NCI-H2196 treated with DMSO at 0.1 percent for 48 hours (cell line): Measurements from ENCODE around the gene MAP3K8.

Source experiments
- DNase-seq: peaks from one replicate; lab custom pipeline; 2025; ENCODE audit not compliant: unreplicated experiment; lab: John Stamatoyannopoulos, UW

The MAP3K8 gene

GRCh38 chr10:30433730-30434272 is at the start of gene MAP3K8:
MAP3K8 (plus strand) TSS chr10:30434184; CDS start chr10:30438939, 4,755 bp downstream.
- no peak for DNase-seq

GRCh38 chr10:30384701-30385201 is 49.2 kb upstream of the MAP3K8 start:
- no peak for DNase-seq

- DNase-seq: no peak
Measured at GRCh38 chr10:30386801-30387588, 47.0 kb upstream of the MAP3K8 start.

GRCh38 chr10:30387646-30388243 is 46.2 kb upstream of the MAP3K8 start:
- DNase-seq: no peak

- no peak for DNase-seq
Measured at GRCh38 chr10:30389543-30389942, 44.4 kb upstream of the MAP3K8 start.

GRCh38 chr10:30390207-30390606 is 43.8 kb upstream of the MAP3K8 start:
- no peak for DNase-seq

- DNase-seq: no peak
Measured at GRCh38 chr10:30391266-30391665, 42.7 kb upstream of the MAP3K8 start.

GRCh38 chr10:30392564-30392990 is 41.4 kb upstream of the MAP3K8 start:
- peak; percentile 34 for DNase-seq

GRCh38 chr10:30396293-30396692 is 37.7 kb upstream of the MAP3K8 start:
- DNase-seq: no peak

- no peak for DNase-seq
Measured at GRCh38 chr10:30396698-30397097, 37.3 kb upstream of the MAP3K8 start.

GRCh38 chr10:30398193-30398592 is 35.8 kb upstream of the MAP3K8 start:
- DNase-seq: no peak

- DNase-seq: no peak
Measured at GRCh38 chr10:30398788-30399187, 35.2 kb upstream of the MAP3K8 start.

GRCh38 chr10:30403494-30403893 is 30.5 kb upstream of the MAP3K8 start:
- DNase-seq: no peak

- no peak for DNase-seq
Measured at GRCh38 chr10:30404540-30404939, 29.4 kb upstream of the MAP3K8 start.

- DNase-seq: no peak
Measured at GRCh38 chr10:30411263-30411662, 22.7 kb upstream of the MAP3K8 start.

GRCh38 chr10:30412901-30413300 is 21.1 kb upstream of the MAP3K8 start:
- DNase-seq: no peak

GRCh38 chr10:30413996-30414576 is 19.9 kb upstream of the MAP3K8 start:
- no peak for DNase-seq

GRCh38 chr10:30415593-30415992 is 18.4 kb upstream of the MAP3K8 start:
- DNase-seq: no peak

- no peak for DNase-seq
Measured at GRCh38 chr10:30417301-30417700, 16.7 kb upstream of the MAP3K8 start.

- DNase-seq: no peak
Measured at GRCh38 chr10:30420266-30420665, 13.7 kb upstream of the MAP3K8 start.

- DNase-seq: no peak
Measured at GRCh38 chr10:30420766-30421165, 13.2 kb upstream of the MAP3K8 start.
